Panc1 (cell line): Measurements from ENCODE around the gene MPRIP. TPM values are rescaled to one million over a fixed set of nuclear protein-coding genes. Genes with fewer than 3 reads are reported as not detected.

Experiments used
- ATAC-seq: fragments of 200-7000 bp; cut with Tn5 transposase; 2 replicates; pipeline ENCODE4 v1.9.1; 2020; ENCODE audit warnings: mild to moderate bottlenecking, moderate library complexity
- BruUV-seq: library from RNA; stranded (reverse); fragments of 400-500 nt; replicated peaks from 2 replicates; lab custom pipeline; 2021; lab: Mats Ljungman, UMichigan
- CTCF ChIA-PET: fragments of 300-600 bp; sonication (Branson Sonifier 250); formaldehyde crosslinking; loops from one replicate; lab custom pipeline; 2022; ENCODE audit warnings: antibody characterized with exemption; lab: Charles Lee
- POLR2A ChIA-PET: fragments of 300-600 bp; sonication (Branson Sonifier 250); formaldehyde crosslinking; loops from one replicate; lab custom pipeline; 2022; ENCODE audit warnings: antibody characterized with exemption; lab: Charles Lee
- DNase-seq: peaks from one replicate; pipeline ENCODE4 v3.0.0-alpha.2; 2010; ENCODE audit warnings: low read depth, low spot score
- H3K27ac ChIP-seq: 2 replicates; pipeline ENCODE4 v1.5.1; 2011; ENCODE audit warnings: mild to moderate bottlenecking, low read length, inconsistent platforms
- H3K27me3 ChIP-seq: fragments of 200-500 bp; sonication (Bioruptor generic); 2 replicates; pipeline ENCODE4 v1.6.0; 2014; ENCODE audit warnings: low read length, inconsistent platforms; ENCODE audit not compliant: control insufficient read depth, insufficient read depth
- H3K36me3 ChIP-seq: fragments of 200-500 bp; sonication (Bioruptor generic); 2 replicates; pipeline ENCODE4 v1.5.1; 2014; ENCODE audit warnings: inconsistent platforms, mild to moderate bottlenecking, low read length, moderate library complexity; ENCODE audit not compliant: control insufficient read depth, insufficient read depth
- H3K4me1 ChIP-seq: 2 replicates; pipeline ENCODE4 v1.5.1; 2011; ENCODE audit warnings: inconsistent platforms, mild to moderate bottlenecking, low read length, moderate library complexity; ENCODE audit not compliant: control insufficient read depth, insufficient read depth
- H3K4me3 ChIP-seq, 2 experiments: 2 replicates each; pipeline ENCODE4 v1.5.1; 2011 to 2012; ENCODE audit warnings: low read depth in 2 of 2, low read length in 2 of 2, mild to moderate bottlenecking in 2 of 2, inconsistent platforms in 1 of 2, moderate library complexity in 1 of 2
- H3K9me3 ChIP-seq: fragments of 200-500 bp; sonication (Bioruptor generic); 2 replicates; pipeline ENCODE4 v1.5.1; 2014; ENCODE audit warnings: low read depth, mild to moderate bottlenecking, inconsistent platforms, low read length, moderate library complexity; ENCODE audit not compliant: control insufficient read depth, insufficient read depth
- CTCF ChIP-seq: fragments of 450-650 bp; IDR thresholded peaks from 2 replicates; pipeline ENCODE4 v1.5.1; 2017; ENCODE audit warnings: mild to moderate bottlenecking
- POLR2AphosphoS5 ChIP-seq: IDR thresholded peaks from 2 replicates; pipeline ENCODE4 v1.6.1; 2012; ENCODE audit warnings: mild to moderate bottlenecking, low read depth, low read length, moderate library complexity
- REST ChIP-seq, 2 experiments: IDR thresholded peaks; 2 replicates each; pipeline ENCODE4 v1.6.1; 2011 to 2012; ENCODE audit warnings: low read depth in 2 of 2, control low read depth in 1 of 2, low read length in 1 of 2, mild to moderate bottlenecking in 1 of 2, moderate library complexity in 1 of 2; ENCODE audit not compliant: insufficient read depth in 1 of 2
- SIN3A ChIP-seq: IDR thresholded peaks from 2 replicates; pipeline ENCODE4 v1.6.1; 2012; ENCODE audit warnings: low read depth, mild to moderate bottlenecking, low read length, moderate library complexity, borderline replicate concordance; ENCODE audit not compliant: insufficient read depth
- TCF7L2 ChIP-seq: IDR thresholded peaks from 2 replicates; pipeline ENCODE4 v1.6.1; 2011; ENCODE audit warnings: mild to moderate bottlenecking, low read depth, low read length, inconsistent platforms
- in situ Hi-C: cut with HindIII; loops from 2 replicates; pipeline ENCODE4 v1.10.0; 2016; ENCODE audit warnings: low sequenced_read_pairs, low pct_unique_long_range_greater_than_20kb
- intact Hi-C: fragments of 100-400 bp; cut with micrococcal nuclease; formaldehyde crosslinking; loops from one replicate; pipeline ENCODE4 v1.10.0; 2022; ENCODE audit not compliant: unreplicated experiment
- total RNA-seq: library from RNA; stranded (reverse); gene quantifications from one replicate; pipeline ENCODE4 v1.2.1, GENCODE V29; 2021; ENCODE audit not compliant: unreplicated experiment

MPRIP gene
- total RNA-seq, 1 experiment from 2014 or later = 155 TPM

- no peak for TF ChIP-seq SIN3A
- Histone ChIP-seq H3K27ac (no peak overlapping the region), H3K9me3 (no peaks in the 10 kb centered on the region), H3K36me3 (no peaks in the 10 kb centered on the region), H3K4me3 (no peak overlapping the region), H3K4me1 (no peaks in the 10 kb centered on the region), H3K27me3 (no peaks in the 10 kb centered on the region)
- ChIA-PET CTCF (no interaction called here), POLR2A (no interaction called here)
- intact Hi-C loops (loop anchor here (10.0 kb wide), 1 partner anchor 136 kb away; no protein-coding TSS in a partner anchor), in situ Hi-C loops (no loop called here)
- BruUV-seq = no TSS peak
- no peak for ATAC-seq
- DNase-seq = no peak
These were observed 98.3 kb downstream of the MPRIP start for GRCh38 chr17:17140590-17140980.

GRCh38 chr17:17141279-17141678 lies 99.0 kb downstream of the MPRIP start:
- no peaks in the 10 kb centered on the region for H3K36me3 ChIP-seq
- no peak overlapping the region for H3K4me3 ChIP-seq
- BruUV-seq = no TSS peak
- H3K9me3 ChIP-seq = no peaks in the 10 kb centered on the region
- intact Hi-C loops = loop anchor here (10.0 kb wide), 1 partner anchor 136 kb away; no protein-coding TSS in a partner anchor
- no peak for TF ChIP-seq SIN3A
- TF ChIP-seq TCF7L2 = no peak
- TF ChIP-seq CTCF = no peak
- TF ChIP-seq POLR2AphosphoS5 = no peak
- TF ChIP-seq REST (IDR thresholded peaks at IDR 0.05; ENCODE audit: insufficient read depth in 1 of 2, low read depth in 2 of 2, low read length in 1 of 2) = no peak
- no peak overlapping the region for H3K27ac ChIP-seq
- in situ Hi-C loops = no loop called here
- no peak for DNase-seq
- no peak for ATAC-seq
- ChIA-PET POLR2A (no interaction called here), CTCF (interaction anchor here (0.7 kb wide), 1 partner anchor 79 kb away, joined by 3 read pairs; no protein-coding TSS in a partner anchor)
- H3K27me3 ChIP-seq = no peaks in the 10 kb centered on the region
- H3K4me1 ChIP-seq = no peaks in the 10 kb centered on the region

GRCh38 chr17:17141860-17142552 lies 99.7 kb downstream of the MPRIP start:
- Histone ChIP-seq H3K4me3 (no peak overlapping the region), H3K4me1 (no peaks in the 10 kb centered on the region), H3K27me3 (no peaks in the 10 kb centered on the region), H3K36me3 (no peaks in the 10 kb centered on the region), H3K9me3 (no peaks in the 10 kb centered on the region), H3K27ac (no peak overlapping the region)
- BruUV-seq = TSS peak; percentile 56
- intact Hi-C loops = loop anchor here (10.0 kb wide), 1 partner anchor 137 kb away; no protein-coding TSS in a partner anchor
- TF ChIP-seq SIN3A (no peak), POLR2AphosphoS5 (no peak), REST (IDR thresholded peaks at IDR 0.05; ENCODE audit: insufficient read depth in 1 of 2, low read depth in 2 of 2, low read length in 1 of 2) (no peak), CTCF (peak; percentile 93)
- in situ Hi-C loops = no loop called here
- ChIA-PET CTCF (interaction anchor here (0.6 to 0.7 kb wide), 2 partner anchors 80 to 108 kb away, joined by 3 to 5 read pairs; no protein-coding TSS in a partner anchor), POLR2A (no interaction called here)
- no peak; the same call in 1 of the 2 replicates for ATAC-seq
- DNase-seq = no peak
